ENCODE results near the gene TRPV6.

GRCh38 chr7:142855756-142856564 is 29.6 kb downstream of the TRPV6 start:
- no peak for TF ChIP-seq EZH2 (IDR thresholded peaks at IDR 0.05; ENCODE audit: insufficient read depth, poor library complexity, severe bottlenecking)
- TF ChIP-seq EZH2phosphoT487 (IDR thresholded peaks at IDR 0.05; ENCODE audit: insufficient read depth, low read depth) = no peak

Data from GM23248 (cell line).